H1 (cell line): ENCODE data around the gene LOXHD1. TPM values are rescaled to one million over a fixed set of nuclear protein-coding genes. Genes with fewer than 3 reads are reported as not detected.

Source experiments
- KDM1A ChIP-seq: fragments of 200-600, 300-600 bp; sonication (generic); IDR thresholded peaks from 2 replicates; pipeline ENCODE4 v1.7.1; 2016; ENCODE audit warnings: mild to moderate bottlenecking, low read length, borderline replicate concordance
- PHF8 ChIP-seq: fragments of 200-600 bp; sonication (generic); conservative IDR thresholded peaks from 2 replicates; pipeline ENCODE4 v1.7.1; 2012; ENCODE audit warnings: low read depth, mild to moderate bottlenecking, inconsistent platforms, low read length, moderate library complexity
- TAF1 ChIP-seq: IDR thresholded peaks from 2 replicates; pipeline ENCODE4 v1.6.1; 2011; ENCODE audit warnings: mild to moderate bottlenecking, low read depth, low read length
- polyA plus RNA-seq, 7 experiments: library from polyadenylated mRNA; depleted of rRNA in 3 of 7; stranded (reverse) in 5 of 7; unstranded in 2 of 7; fragments of >200 nt in 5 of 7; fragments of 200-250 nt in 2 of 7; gene quantifications; 1 replicate in 5 of 7; 2 replicates in 1 of 7; 4 replicates in 1 of 7; pipeline versions ENCODE4 v1.2.1 to v1.2.3, GENCODE V29; 2011 to 2013; ENCODE audit warnings: missing spikeins in 2 of 7, mixed read lengths in 2 of 7
- total RNA-seq: library from RNA; stranded (reverse); fragmentation: NEBNext Ultra II Directional; extraction: Animal tissue kit (Norgen Biotek cat#: 25700); gene quantifications from 2 replicates; pipeline ENCODE4 v1.2.1, GENCODE V29; 2021
- TF ChIP-seq, protein P1 (sequence below): IDR thresholded peaks from 2 replicates; pipeline ENCODE4 v1.6.1; 2012; ENCODE audit warnings: low read length, inconsistent platforms

LOXHD1 gene
- total and polyA plus RNA-seq, 2 of the 8 experiments (the other 6 are each of a cell fraction or from before 2014, with no cell fraction given): 0.02 TPM; not detected in 1

DNA sequence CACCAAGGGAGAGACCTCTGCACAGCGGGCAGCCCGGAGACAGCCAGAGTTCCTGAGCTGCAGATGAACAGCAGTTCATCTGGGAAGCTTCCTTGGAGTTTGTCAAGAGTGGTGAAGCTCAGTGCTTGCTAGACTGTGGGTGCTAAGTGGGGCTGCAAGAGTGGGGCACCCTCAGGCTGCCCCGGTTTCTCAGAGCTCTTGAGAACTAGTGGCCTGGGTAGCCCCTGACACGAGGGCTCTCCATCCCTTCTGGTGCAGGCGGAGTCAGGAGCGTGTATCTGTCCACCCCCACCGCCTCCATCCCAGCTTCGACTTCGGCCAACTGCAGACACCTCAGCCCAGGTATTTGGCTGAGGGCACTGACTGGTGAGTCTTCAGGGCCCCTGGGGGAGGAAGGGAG lies 222.0 kb downstream of the LOXHD1 start (continued):
- TF ChIP-seq TAF1 (no peak), PHF8 (no peak), KDM1A (no peak)
- TF ChIP-seq, protein P1, sequence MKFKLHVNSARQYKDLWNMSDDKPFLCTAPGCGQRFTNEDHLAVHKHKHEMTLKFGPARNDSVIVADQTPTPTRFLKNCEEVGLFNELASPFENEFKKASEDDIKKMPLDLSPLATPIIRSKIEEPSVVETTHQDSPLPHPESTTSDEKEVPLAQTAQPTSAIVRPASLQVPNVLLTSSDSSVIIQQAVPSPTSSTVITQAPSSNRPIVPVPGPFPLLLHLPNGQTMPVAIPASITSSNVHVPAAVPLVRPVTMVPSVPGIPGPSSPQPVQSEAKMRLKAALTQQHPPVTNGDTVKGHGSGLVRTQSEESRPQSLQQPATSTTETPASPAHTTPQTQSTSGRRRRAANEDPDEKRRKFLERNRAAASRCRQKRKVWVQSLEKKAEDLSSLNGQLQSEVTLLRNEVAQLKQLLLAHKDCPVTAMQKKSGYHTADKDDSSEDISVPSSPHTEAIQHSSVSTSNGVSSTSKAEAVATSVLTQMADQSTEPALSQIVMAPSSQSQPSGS: no peak
